Gastrocnemius medialis (tissue), 4 donors: ENCODE results near the gene HSPB9.

Experiments used
- POLR2A ChIP-seq, 2 donors: fragments of 450-650 bp; IDR thresholded peaks; one replicate each; pipeline ENCODE4 v1.6.1; 2017; ENCODE audit warnings: antibody characterized with exemption in 2 of 2, mild to moderate bottlenecking in 2 of 2, moderate library complexity in 2 of 2
- TF ChIP-seq, protein P1 (sequence below), 5 experiments: fragments of 450-650 bp in 3 of 5; fragments of 200-600 bp in 2 of 5; sonication (generic) in 2 of 5; IDR thresholded peaks in 4 of 5; conservative IDR thresholded peaks in 1 of 5; 1 replicate in 4 of 5; 2 replicates in 1 of 5; pipeline ENCODE4 v1.5.1; 2016 to 2019; ENCODE audit warnings: antibody characterized with exemption in 5 of 5, mild to moderate bottlenecking in 3 of 5, moderate library complexity in 3 of 5

- TF ChIP-seq, protein P1, sequence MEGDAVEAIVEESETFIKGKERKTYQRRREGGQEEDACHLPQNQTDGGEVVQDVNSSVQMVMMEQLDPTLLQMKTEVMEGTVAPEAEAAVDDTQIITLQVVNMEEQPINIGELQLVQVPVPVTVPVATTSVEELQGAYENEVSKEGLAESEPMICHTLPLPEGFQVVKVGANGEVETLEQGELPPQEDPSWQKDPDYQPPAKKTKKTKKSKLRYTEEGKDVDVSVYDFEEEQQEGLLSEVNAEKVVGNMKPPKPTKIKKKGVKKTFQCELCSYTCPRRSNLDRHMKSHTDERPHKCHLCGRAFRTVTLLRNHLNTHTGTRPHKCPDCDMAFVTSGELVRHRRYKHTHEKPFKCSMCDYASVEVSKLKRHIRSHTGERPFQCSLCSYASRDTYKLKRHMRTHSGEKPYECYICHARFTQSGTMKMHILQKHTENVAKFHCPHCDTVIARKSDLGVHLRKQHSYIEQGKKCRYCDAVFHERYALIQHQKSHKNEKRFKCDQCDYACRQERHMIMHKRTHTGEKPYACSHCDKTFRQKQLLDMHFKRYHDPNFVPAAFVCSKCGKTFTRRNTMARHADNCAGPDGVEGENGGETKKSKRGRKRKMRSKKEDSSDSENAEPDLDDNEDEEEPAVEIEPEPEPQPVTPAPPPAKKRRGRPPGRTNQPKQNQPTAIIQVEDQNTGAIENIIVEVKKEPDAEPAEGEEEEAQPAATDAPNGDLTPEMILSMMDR (IDR thresholded peaks at IDR 0.05 in 4 of 5, conservative IDR thresholded peaks at IDR 0.05 in 1 of 5), result no peak
- TF ChIP-seq POLR2A (IDR thresholded peaks at IDR 0.05), result no peak
Measured at GRCh38 chr17:42142371-42142896, 19.8 kb downstream of the HSPB9 start.
